GM18519 (cell line): ENCODE measurements around the gene CDC42BPG.
"Not testable (repeated sequence)": the region's sequence is repeated elsewhere in the genome, so short reads cannot be mapped to it uniquely, and the experiment has no call there.

Experiments
- ATAC-seq: cut with Tn5 transposase; IDR thresholded peaks from one replicate; pipeline ENCODE4 v1.9.1; 2021; ENCODE audit warnings: mild to moderate bottlenecking, moderate library complexity; ENCODE audit not compliant: unreplicated experiment, low FRiP score

CDC42BPG gene

DNA sequence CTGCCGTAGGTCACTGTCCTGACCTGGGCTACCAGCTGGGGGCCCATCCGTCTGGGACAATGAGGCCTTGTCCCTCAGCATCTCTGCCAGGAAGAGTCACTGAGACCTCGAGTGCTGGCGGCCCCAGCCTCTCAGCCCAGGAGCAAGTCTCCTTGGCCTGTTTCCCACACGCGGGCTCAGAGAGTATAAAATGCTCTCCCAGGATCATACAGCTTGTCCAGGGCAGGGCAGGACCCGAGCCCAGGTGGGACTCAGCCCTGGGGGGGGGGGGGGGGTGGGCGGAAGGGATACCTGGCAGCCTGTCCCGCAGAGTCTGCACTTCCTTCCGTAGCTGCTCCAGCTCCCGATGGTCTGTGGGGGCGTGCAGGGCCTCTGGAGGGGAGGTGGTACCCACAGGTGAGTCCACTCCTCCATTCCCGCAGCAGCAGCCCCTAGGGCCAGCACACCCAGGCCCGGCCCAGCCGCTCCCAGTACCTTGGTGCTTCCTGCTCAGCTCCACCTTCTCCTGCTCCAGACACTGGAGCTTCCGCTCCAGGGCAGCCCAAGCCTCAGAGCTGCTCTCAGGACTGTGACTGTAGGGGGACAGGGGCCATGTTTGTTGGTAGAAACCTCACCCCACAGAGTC, 7.9 kb downstream of the CDC42BPG start:
- ATAC-seq = no peak

GRCh38 chr11:64835616-64836447, 8.6 kb downstream of the CDC42BPG start:
- no peak for ATAC-seq

GRCh38 chr11:64834723-64835615, 9.5 kb downstream of the CDC42BPG start:
- no peak for ATAC-seq

- no peak for ATAC-seq
Measured at GRCh38 chr11:64834031-64834722, 10.3 kb downstream of the CDC42BPG start.

GRCh38 chr11:64833509-64833908, 10.9 kb downstream of the CDC42BPG start:
- ATAC-seq = no peak

GRCh38 chr11:64833198-64833502, 11.3 kb downstream of the CDC42BPG start:
- no peak for ATAC-seq

DNA sequence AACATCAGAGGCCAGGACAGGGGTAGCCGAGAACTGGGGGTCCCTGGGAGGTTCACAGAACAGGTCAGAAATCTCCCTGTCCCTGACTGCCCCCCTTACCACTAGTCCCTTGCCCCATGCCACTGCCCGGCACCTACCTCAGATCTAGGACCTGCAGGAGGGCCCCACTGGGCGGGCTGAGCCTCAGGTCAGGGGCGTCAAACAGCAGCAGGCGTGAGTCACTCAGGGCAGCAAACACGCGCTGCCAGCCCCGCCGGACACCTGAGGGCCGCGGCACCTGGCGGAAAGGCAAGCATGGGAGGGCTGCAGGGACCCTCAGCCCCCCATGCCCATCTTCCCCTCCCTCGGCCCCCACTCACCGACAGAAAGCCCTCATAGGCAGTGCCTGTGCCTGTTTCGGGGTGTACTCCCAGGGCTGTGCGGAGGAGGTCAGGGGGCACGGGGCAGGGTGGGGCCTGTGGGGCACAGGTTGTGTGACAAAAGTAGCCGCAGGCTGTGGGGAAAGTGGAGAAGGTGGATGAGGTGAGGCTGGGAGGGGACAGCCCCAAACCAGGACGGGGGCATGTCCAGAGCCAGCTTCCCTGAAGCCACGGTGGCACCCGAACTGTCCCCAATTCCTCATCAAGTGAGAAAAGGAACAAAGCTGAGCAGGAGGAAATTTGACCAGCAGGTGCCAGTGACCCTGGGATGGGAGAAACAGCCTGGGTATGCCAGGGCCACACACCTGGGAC, 11.8 kb downstream of the CDC42BPG start:
- ATAC-seq = no peak

DNA sequence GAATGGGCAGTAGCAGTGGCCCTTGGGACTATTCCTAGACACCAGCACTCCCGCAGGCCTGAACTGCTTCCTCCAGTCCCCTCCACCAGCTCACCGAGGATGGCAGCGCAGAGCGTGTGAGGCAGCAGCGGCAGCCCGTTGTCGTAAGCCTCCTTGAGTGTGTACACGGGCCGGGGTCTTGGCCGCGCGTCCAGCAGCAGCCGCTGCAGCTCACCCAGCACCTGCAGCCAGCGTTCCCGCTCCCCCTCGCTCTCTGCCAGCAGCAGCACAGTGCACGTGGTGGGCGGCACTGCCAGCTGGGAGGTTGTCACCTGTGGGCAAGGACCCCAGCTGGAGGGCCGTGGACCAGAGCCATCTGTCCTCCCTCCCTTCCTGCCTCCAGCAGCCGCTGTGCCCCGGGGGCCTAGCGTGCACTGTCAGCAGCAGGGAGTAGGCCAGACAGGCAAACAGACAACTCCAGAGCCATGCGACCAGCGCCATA, 13.0 kb downstream of the CDC42BPG start:
- ATAC-seq = no peak

DNA sequence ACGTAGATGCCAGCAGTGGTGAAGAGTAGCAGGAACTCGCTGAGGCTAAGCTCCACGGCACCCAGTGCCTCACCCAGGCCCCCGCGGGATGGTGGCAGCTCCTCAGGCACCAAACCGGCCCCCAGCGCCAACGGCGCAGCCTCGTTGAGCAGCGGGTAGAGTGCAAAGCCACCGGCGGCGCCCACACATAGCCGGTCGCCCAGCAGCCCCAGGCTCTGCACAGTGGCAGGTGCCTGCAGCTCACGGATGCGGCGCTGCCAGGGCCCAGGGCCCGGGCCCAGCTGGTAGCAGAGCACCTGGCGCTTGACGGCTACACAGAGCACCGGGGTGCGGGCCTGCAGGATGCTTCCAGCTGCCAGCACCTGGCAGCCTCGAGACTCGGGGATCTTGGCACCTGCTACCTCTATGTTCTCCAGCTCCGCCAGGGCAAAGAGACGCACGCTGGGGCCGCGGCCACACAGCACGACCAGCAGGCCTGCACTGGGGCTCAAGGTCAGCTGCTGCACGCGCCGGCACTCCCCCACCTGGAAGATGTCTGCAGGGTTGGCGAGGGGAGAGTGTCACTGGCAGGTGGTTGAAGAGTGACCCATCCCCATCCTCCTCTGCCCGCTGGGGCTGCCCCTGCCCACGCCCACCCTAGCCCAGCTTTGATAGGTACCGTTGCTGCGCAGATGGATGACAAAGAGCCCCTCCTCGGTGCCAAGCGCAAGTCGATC, 14.8 kb downstream of the CDC42BPG start:
- no peak for ATAC-seq

- ATAC-seq = no peak
Measured at GRCh38 chr11:64827451-64827839, 17.0 kb downstream of the CDC42BPG start.

DNA sequence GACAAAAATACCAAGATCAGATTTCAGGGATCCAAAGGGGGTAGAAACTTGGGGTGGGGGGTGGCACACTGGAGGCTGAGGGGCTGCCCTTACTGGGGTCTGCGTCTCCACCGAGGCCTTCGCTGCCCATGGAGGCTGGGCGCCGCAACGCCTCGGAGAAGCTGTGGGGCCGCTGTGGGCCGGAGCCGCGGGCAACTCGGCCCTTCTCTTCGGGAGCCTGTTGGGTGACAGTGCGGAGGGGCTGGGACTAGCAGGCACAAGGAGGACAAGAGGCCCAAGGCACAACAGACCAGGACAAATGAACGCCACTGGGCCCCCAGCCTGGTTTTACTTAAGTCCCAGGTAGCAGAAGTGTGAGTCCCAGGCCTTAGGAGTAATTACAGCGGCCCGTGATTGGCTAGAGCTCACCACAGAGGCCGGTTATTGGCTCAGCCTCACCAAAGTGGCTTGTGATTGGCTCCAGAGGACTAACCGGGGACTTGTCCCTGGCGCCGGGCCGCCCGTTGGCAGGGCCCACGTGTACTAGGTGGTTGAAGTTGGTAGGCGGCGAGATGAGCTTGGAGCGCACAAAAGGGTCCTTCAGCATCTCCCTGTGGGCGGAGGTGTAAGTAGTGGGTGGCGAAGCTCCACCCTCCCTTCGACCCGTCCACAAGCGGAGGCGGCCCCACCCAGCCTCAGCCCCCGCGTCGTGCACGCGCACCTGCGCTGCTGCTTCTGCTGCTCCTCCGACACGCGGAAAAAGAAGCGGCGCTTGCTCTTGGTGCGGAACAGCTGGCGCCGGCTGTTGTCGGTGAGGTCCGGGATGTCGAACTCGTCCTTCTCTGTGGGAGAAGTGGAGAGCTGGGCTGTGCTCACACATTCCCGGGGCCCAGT, 17.6 kb downstream of the CDC42BPG start:
- ATAC-seq = no peak

- no peak for ATAC-seq
Measured at GRCh38 chr11:64826062-64826461, 18.4 kb downstream of the CDC42BPG start.

- ATAC-seq = no peak
Measured at GRCh38 chr11:64823568-64824119, 20.8 kb downstream of the CDC42BPG start.

- ATAC-seq = no peak
Measured at GRCh38 chr11:64817476-64817875, 27.0 kb downstream of the CDC42BPG start.

GRCh38 chr11:64815433-64815832, 29.0 kb downstream of the CDC42BPG start:
- not testable (repeated sequence) for ATAC-seq

DNA sequence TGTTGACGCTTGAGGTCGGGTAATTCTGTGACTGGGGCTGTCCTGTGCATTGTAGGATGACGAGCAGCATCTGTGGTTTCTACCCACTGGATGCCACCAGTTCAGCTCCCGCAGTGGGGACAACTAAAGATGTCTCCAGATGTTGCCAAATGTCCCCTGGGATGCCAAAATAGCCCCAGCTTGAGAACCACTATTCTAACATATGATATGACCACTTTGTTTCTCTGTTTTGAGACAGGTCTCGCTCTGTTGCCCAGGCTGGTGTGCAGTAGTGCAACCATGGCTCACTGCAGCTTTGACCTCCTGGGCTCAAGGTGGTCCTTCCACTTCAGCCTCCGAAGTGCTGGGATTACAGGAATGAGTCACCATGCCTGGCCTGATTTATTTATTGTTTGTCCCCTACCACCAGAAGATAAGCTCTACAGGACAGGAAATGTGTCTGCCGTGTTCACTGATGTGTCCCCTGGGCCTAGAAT, 29.7 kb downstream of the CDC42BPG start:
- ATAC-seq = peak; percentile 47

DNA sequence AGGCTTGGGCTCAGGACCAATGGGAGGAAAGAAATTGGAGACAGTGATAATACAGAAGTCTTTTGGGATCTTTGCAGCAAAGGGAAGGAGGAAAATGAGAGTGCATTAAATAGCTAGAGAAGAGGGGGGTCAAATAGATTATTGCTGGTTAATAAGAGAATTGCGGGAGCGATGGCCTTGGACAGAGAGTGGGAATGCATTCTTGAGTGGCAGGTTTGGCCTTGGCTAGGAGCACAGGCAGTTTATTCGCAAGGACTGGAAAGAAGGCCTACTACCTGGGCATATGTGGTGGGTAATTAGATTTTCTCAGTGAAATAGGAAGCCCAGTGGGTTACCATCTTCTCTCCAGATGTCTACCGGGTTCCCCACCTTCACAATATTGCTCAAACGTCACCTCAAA, 30.6 kb downstream of the CDC42BPG start:
- no peak for ATAC-seq

DNA sequence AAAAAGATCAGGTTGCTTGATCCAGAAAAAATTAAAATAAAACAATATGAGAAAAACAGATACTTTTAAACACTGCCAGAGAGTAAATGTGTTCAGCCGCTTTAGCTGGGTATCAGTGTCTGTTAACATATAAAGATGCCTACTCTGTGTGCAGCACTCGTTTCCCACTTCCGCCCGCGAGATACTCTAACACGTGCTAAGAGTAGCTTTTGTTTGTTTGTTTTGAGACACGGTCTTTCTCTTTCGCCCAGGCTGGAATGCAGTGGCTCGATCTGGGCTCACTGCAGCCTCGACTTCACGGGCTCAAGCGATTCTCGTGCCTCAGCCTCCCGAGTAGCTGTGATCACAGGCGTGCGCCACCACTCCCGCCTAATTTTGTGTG, 33.6 kb downstream of the CDC42BPG start:
- ATAC-seq = no peak
